ENCODE data around the gene MYO1E. TPM values are rescaled to one million over a fixed set of nuclear protein-coding genes. Genes with fewer than 3 reads are reported as not detected.
A peak's percentile ranks its signal among the peaks of the same experiment; 100 is the strongest.

MYO1E gene
- total and polyA plus RNA-seq, 4 experiments from 2014 or later = 2.1 to 4.6 TPM; not detected in 2

GRCh38 chr15:59229453-59229852 lies 143.2 kb downstream of the MYO1E start:
- Mint-ChIP-seq H3K27ac (no peak overlapping the region), H3K4me3 (no peak overlapping the region), H3K4me1 (peaks cover 0 to 9% (median 1%) of the 10 kb centered on the region in 4 donors), H3K9me3 (no peaks in the 10 kb centered on the region), H3K36me3 (no peaks in the 10 kb centered on the region), H3K27me3 (peaks cover 5 to 7% of the 10 kb centered on the region in 2 donors)
- no peaks in the 10 kb centered on the region for H3K4me1 ChIP-seq (ENCODE audit: insufficient read depth, low read length)
- no peak for DNase-seq
- no peak overlapping the region for H3K27ac ChIP-seq (ENCODE audit: low read depth, low read length)
- H3K9me3 ChIP-seq (ENCODE audit: control insufficient read depth in 1 of 2, low read length in 2 of 2) = no peaks in the 10 kb centered on the region
- H3K27me3 ChIP-seq (ENCODE audit: insufficient read depth, low read length) = no peaks in the 10 kb centered on the region
- no peaks in the 10 kb centered on the region for H3K36me3 ChIP-seq (ENCODE audit: insufficient read depth, low read length)
- intact Hi-C loops (cut with micrococcal nuclease) = no loop called here
- CTCF ChIA-PET (ENCODE audit: partially characterized antibody) = interaction anchor here (0.7 to 1.4 kb wide), 2 partner anchors 17 to 35 kb away, joined by 3 read pairs; no protein-coding TSS in a partner anchor
- no peak overlapping the region for H3K4me3 ChIP-seq (ENCODE audit: low read length in 2 of 2)
- POLR2A ChIA-PET (ENCODE audit: partially characterized antibody) = no interaction called here

- Mint-ChIP-seq H3K27ac (peak overlapping the region in 1 of 7 donors; percentile 18), H3K36me3 (no peaks in the 10 kb centered on the region), H3K4me3 (no peak overlapping the region), H3K27me3 (peaks cover 5 to 8% of the 10 kb centered on the region in 2 donors), H3K4me1 (peaks cover 0 to 9% (median 1%) of the 10 kb centered on the region in 4 donors), H3K9me3 (no peaks in the 10 kb centered on the region)
- ChIA-PET POLR2A (ENCODE audit: partially characterized antibody) (no interaction called here), CTCF (ENCODE audit: partially characterized antibody) (interaction anchor here (1.4 kb wide), 1 partner anchor 18 kb away, joined by 3 read pairs; no protein-coding TSS in a partner anchor)
- H3K27me3 ChIP-seq (ENCODE audit: insufficient read depth, low read length) = no peaks in the 10 kb centered on the region
- intact Hi-C loops (cut with micrococcal nuclease) = no loop called here
- H3K36me3 ChIP-seq (ENCODE audit: insufficient read depth, low read length) = no peaks in the 10 kb centered on the region
- no peak overlapping the region for H3K27ac ChIP-seq (ENCODE audit: low read depth, low read length)
- no peak overlapping the region for H3K4me3 ChIP-seq (ENCODE audit: low read length in 2 of 2)
- H3K9me3 ChIP-seq (ENCODE audit: control insufficient read depth in 1 of 2, low read length in 2 of 2) = no peaks in the 10 kb centered on the region
- no peak for DNase-seq
- H3K4me1 ChIP-seq (ENCODE audit: insufficient read depth, low read length) = no peaks in the 10 kb centered on the region
Measured at GRCh38 chr15:59229015-59229414, 143.7 kb downstream of the MYO1E start.

GRCh38 chr15:59227021-59227420 lies 145.7 kb downstream of the MYO1E start:
- peaks cover 0 to 9% (median 1%) of the 10 kb centered on the region in 4 donors for H3K4me1 Mint-ChIP-seq
- intact Hi-C loops (cut with micrococcal nuclease) = no loop called here
- H3K27me3 Mint-ChIP-seq = peaks cover 5 to 9% of the 10 kb centered on the region in 2 donors
- H3K36me3 ChIP-seq (ENCODE audit: insufficient read depth, low read length) = no peaks in the 10 kb centered on the region
- H3K36me3 Mint-ChIP-seq = no peaks in the 10 kb centered on the region
- no peaks in the 10 kb centered on the region for H3K9me3 Mint-ChIP-seq
- no peak overlapping the region for H3K27ac ChIP-seq (ENCODE audit: low read depth, low read length)
- H3K27ac Mint-ChIP-seq = peak overlapping the region in 1 of 7 donors; percentile 54
- H3K9me3 ChIP-seq (ENCODE audit: control insufficient read depth in 1 of 2, low read length in 2 of 2) = no peaks in the 10 kb centered on the region
- no peak for DNase-seq
- no peak overlapping the region for H3K4me3 Mint-ChIP-seq
- H3K4me1 ChIP-seq (ENCODE audit: insufficient read depth, low read length) = no peaks in the 10 kb centered on the region
- H3K4me3 ChIP-seq (ENCODE audit: low read length in 2 of 2) = no peak overlapping the region
- ChIA-PET CTCF (ENCODE audit: partially characterized antibody) (interaction anchor here (1.6 kb wide), 1 partner anchor 23 kb away, joined by 3 read pairs; no protein-coding TSS in a partner anchor), POLR2A (ENCODE audit: partially characterized antibody) (no interaction called here)
- no peaks in the 10 kb centered on the region for H3K27me3 ChIP-seq (ENCODE audit: insufficient read depth, low read length)

DNA sequence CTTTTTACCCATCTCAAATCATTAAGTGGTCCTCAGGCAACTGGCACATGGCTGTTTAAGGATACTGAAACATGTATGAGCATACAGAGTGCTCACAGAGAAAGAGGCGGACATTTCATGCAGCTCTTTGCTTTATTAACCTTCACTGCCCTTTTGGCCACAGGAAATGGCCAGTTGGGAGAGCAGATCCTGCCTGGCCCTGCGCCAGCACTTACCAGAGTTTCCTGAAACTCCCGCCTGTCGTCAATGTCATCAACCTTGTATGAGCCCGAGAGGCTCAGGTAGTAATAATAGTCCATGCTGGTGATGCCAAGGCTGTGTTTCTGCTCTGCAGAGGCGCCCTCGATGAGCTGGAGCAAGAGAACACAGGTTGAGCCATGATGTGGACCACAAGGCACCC lies 148.2 kb downstream of the MYO1E start:
- H3K36me3 ChIP-seq (ENCODE audit: insufficient read depth, low read length) = no peaks in the 10 kb centered on the region
- DNase-seq = no peak
- Mint-ChIP-seq H3K4me3 (no peak overlapping the region), H3K27me3 (peaks cover 5 to 9% of the 10 kb centered on the region in 2 donors), H3K9me3 (no peaks in the 10 kb centered on the region), H3K36me3 (no peaks in the 10 kb centered on the region), H3K27ac (no peak overlapping the region), H3K4me1 (peaks cover 0 to 9% (median under 1%) of the 10 kb centered on the region in 4 donors)
- intact Hi-C loops (cut with micrococcal nuclease) = no loop called here
- H3K27me3 ChIP-seq (ENCODE audit: insufficient read depth, low read length) = no peaks in the 10 kb centered on the region
- H3K4me3 ChIP-seq (ENCODE audit: low read length in 2 of 2) = no peak overlapping the region
- H3K9me3 ChIP-seq (ENCODE audit: control insufficient read depth in 1 of 2, low read length in 2 of 2) = no peaks in the 10 kb centered on the region
- H3K4me1 ChIP-seq (ENCODE audit: insufficient read depth, low read length) = no peaks in the 10 kb centered on the region
- no peak overlapping the region for H3K27ac ChIP-seq (ENCODE audit: low read depth, low read length)
- POLR2A ChIA-PET (ENCODE audit: partially characterized antibody) = no interaction called here
- CTCF ChIA-PET (ENCODE audit: partially characterized antibody) = no interaction called here

DNA sequence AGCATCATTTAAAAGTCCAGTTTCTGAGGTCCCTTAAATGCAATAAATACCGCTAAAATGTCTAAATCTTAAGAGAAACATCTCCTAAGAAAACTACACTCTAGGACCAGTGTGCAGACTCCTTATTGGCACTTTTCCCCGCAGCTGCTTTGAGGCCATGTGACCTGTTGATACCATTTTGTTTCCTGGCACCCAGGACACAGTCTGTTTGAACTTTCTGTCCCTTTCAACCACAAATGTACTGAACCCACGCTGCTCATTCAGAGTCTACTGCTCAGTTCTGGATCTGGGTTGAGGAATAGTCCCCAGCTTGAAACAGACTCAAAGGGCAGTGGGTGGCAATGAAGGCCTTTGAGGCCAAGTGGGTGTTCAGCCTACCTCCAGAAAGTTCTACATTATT lies 148.9 kb downstream of the MYO1E start:
- H3K27me3 ChIP-seq (ENCODE audit: insufficient read depth, low read length) = no peaks in the 10 kb centered on the region
- H3K4me3 Mint-ChIP-seq = no peak overlapping the region
- no peaks in the 10 kb centered on the region for H3K9me3 Mint-ChIP-seq
- H3K36me3 ChIP-seq (ENCODE audit: insufficient read depth, low read length) = no peaks in the 10 kb centered on the region
- H3K27ac Mint-ChIP-seq = no peak overlapping the region
- H3K36me3 Mint-ChIP-seq = no peaks in the 10 kb centered on the region
- ChIA-PET POLR2A (ENCODE audit: partially characterized antibody) (no interaction called here), CTCF (ENCODE audit: partially characterized antibody) (no interaction called here)
- no peaks in the 10 kb centered on the region for H3K9me3 ChIP-seq (ENCODE audit: control insufficient read depth in 1 of 2, low read length in 2 of 2)
- peaks cover 0 to 6% (median 0%) of the 10 kb centered on the region in 4 donors for H3K4me1 Mint-ChIP-seq
- no peak overlapping the region for H3K27ac ChIP-seq (ENCODE audit: low read depth, low read length)
- DNase-seq = no peak
- no peak overlapping the region for H3K4me3 ChIP-seq (ENCODE audit: low read length in 2 of 2)
- intact Hi-C loops (cut with micrococcal nuclease) = no loop called here
- H3K27me3 Mint-ChIP-seq = peaks cover 5 to 9% of the 10 kb centered on the region in 2 donors
- H3K4me1 ChIP-seq (ENCODE audit: insufficient read depth, low read length) = no peaks in the 10 kb centered on the region

DNA sequence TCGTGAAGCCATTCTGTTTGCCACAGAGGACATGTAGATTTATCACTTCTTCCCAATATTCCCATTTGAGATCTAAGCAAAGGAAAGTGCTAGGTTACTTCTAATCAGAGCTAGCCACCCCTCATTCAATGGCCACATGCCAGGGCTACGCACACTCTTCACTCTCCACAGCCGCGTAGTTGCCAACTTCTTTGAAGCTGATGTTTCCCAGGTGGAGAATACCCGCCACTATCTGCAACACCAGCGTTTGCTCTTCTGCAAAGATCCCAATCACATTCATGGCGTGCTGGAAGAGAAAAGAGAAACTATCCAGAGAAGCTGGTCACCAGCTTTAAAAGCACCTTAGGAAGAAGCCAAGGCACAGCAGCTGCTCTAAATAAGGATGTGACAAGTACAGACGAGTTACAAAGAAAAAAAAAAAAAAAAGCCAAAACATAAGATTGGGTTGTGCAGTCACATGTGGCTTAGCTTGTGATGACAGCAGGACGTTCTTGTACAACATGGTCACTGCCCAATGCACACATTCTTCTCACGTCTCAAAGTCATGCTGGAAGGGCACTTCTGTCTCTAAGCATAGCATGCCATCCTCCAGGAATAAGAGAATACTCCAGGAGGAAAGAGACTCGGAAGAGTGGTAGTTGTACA lies 149.6 kb downstream of the MYO1E start:
- H3K27me3 ChIP-seq (ENCODE audit: insufficient read depth, low read length) = no peaks in the 10 kb centered on the region
- intact Hi-C loops (cut with micrococcal nuclease) = no loop called here
- H3K4me3 Mint-ChIP-seq = no peak overlapping the region

GRCh38 chr15:59221511-59222505 lies 150.9 kb downstream of the MYO1E start:
- H3K4me1 ChIP-seq (ENCODE audit: insufficient read depth, low read length) = no peaks in the 10 kb centered on the region
- ChIA-PET CTCF (ENCODE audit: partially characterized antibody) (no interaction called here), POLR2A (ENCODE audit: partially characterized antibody) (no interaction called here)
- no peaks in the 10 kb centered on the region for H3K4me1 Mint-ChIP-seq
- DNase-seq = no peak
- H3K36me3 ChIP-seq (ENCODE audit: insufficient read depth, low read length) = no peaks in the 10 kb centered on the region
- H3K4me3 Mint-ChIP-seq = no peak overlapping the region
- H3K27ac Mint-ChIP-seq = no peak overlapping the region
- no peak overlapping the region for H3K27ac ChIP-seq (ENCODE audit: low read depth, low read length)
- H3K9me3 Mint-ChIP-seq = no peaks in the 10 kb centered on the region
- H3K27me3 ChIP-seq (ENCODE audit: insufficient read depth, low read length) = no peaks in the 10 kb centered on the region
- H3K9me3 ChIP-seq (ENCODE audit: control insufficient read depth in 1 of 2, low read length in 2 of 2) = no peaks in the 10 kb centered on the region
- intact Hi-C loops (cut with micrococcal nuclease) = no loop called here
- no peaks in the 10 kb centered on the region for H3K36me3 Mint-ChIP-seq
- H3K27me3 Mint-ChIP-seq = peaks cover 6% of the 10 kb centered on the region in 2 donors
- H3K4me3 ChIP-seq (ENCODE audit: low read length in 2 of 2) = no peak overlapping the region

More for the DNA sequence above, 149.6 kb downstream of the MYO1E start:
- peaks cover 5 to 9% of the 10 kb centered on the region in 2 donors for H3K27me3 Mint-ChIP-seq
- H3K9me3 Mint-ChIP-seq = no peaks in the 10 kb centered on the region
- no peaks in the 10 kb centered on the region for H3K9me3 ChIP-seq (ENCODE audit: control insufficient read depth in 1 of 2, low read length in 2 of 2)
- H3K4me3 ChIP-seq (ENCODE audit: low read length in 2 of 2) = no peak overlapping the region
- ChIA-PET CTCF (ENCODE audit: partially characterized antibody) (no interaction called here), POLR2A (ENCODE audit: partially characterized antibody) (no interaction called here)
- no peaks in the 10 kb centered on the region for H3K36me3 Mint-ChIP-seq
- H3K4me1 ChIP-seq (ENCODE audit: insufficient read depth, low read length) = no peaks in the 10 kb centered on the region
- H3K4me1 Mint-ChIP-seq = peaks cover 0 to 5% (median 0%) of the 10 kb centered on the region in 4 donors
- no peak overlapping the region for H3K27ac Mint-ChIP-seq
- no peak overlapping the region for H3K27ac ChIP-seq (ENCODE audit: low read depth, low read length)
- DNase-seq = no peak
- no peaks in the 10 kb centered on the region for H3K36me3 ChIP-seq (ENCODE audit: insufficient read depth, low read length)

All from CD4-positive, alpha-beta memory T cell (primary cell).